Measurements from ENCODE around the gene NCF2.
"Not testable (repeated sequence)": the region's sequence is repeated elsewhere in the genome, so short reads cannot be mapped to it uniquely, and the experiment has no call there.

NCF2 gene, protein sequence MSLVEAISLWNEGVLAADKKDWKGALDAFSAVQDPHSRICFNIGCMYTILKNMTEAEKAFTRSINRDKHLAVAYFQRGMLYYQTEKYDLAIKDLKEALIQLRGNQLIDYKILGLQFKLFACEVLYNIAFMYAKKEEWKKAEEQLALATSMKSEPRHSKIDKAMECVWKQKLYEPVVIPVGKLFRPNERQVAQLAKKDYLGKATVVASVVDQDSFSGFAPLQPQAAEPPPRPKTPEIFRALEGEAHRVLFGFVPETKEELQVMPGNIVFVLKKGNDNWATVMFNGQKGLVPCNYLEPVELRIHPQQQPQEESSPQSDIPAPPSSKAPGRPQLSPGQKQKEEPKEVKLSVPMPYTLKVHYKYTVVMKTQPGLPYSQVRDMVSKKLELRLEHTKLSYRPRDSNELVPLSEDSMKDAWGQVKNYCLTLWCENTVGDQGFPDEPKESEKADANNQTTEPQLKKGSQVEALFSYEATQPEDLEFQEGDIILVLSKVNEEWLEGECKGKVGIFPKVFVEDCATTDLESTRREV

DNA sequence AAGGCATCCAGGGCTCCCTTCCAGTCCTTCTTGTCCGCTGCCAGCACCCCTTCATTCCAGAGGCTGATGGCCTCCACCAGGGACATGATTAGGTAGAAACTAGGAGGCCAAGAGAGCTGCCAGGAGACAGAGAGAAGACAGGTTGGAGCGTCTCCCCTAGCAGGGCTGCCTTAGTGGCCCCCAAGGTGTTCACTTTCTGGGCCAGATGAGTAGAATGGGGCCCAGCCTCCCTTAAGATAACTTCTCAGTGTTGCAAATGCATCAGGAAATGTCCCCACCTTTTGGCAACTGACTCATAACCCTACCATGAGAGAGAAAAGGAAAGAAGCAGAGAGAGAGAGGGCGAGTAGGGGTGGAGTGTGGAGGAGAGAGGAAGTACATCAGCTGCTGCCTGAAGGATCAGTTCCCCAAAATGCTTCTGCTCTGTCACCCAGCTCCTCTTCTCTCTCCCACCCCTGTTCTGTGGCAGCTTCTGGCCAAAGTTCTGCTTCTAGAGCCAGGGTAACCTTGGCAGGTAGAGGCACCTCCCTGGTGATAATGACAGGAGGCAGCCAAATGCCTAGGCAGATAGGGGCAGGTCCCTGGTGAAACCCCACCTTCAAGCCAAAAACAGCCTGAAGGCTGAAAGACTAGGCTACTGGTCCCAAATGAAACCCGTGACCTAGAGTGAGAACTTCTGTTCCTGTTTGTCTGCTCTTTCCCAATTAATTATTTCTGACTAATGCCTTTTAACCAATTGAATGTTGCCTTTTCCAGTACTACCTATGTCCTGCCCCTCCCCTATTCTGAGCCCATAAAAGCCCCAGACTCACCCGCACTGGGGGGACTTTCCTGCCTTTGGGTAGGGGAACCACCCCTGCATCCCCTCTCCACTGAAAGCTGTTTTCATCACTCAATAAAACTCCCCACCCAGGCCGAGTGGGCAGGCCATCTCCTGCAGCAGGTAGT lies at the start of gene NCF2:
NCF2 (minus strand) TSS at position 216 of the 948 bp plus-strand sequence; CDS start at position 86, 130 bp downstream.
- peak; percentile 76 to 99 for DNase-seq

DNA sequence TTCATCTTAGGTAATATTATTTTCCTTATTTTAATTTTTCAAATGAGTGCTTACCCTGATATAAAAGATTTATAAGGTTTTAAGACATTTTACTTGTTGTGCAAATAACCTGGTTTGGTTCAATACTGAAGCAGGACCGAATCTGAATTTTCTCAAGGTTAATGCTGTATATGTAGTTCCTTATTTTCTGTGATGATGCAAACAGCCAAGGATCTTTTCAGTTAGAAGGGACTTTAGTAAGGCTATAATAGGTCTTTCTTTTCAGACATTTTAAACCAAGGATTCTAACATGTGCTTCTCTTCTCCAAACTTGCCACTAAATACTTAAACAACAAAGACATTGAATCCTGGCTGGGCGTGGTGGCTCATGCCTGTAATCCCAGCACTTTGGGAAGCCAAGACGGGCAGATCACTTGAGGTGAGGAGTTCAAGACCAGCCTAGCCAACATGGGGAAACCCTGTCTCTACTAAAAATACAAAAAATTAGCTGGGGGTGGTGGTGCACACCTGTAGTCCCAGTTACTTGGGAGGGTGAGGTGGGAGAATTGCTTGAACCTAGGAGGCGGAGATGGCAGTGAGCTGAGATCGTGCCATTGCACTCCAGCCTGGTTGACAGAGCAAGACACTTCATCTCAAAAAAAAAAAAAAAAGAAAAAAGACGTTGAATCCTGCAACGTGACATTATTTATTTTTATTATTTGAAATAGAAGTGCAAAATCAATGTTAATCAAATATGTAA lies 48.6 kb upstream of the NCF2 start:
- no peak for DNase-seq

DNA sequence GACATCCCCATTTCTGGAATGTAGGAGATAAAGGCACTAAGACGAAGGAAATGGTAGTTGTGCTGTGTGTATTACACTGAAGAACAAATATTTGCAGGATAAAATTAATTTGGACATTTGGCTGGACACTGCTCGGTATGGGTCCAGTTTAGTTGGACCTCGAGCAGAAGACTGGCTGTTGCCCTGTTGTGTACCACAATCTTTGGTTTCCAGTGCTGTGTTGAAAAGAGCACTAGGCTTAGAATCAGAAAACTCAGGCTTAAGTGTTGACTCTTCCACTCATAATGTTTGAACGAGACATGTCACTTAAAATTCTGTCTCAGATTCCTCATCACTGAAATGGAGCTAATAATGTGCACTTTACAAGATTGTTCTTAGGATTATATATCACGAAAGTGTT lies 46.5 kb upstream of the NCF2 start:
- DNase-seq = no peak

DNA sequence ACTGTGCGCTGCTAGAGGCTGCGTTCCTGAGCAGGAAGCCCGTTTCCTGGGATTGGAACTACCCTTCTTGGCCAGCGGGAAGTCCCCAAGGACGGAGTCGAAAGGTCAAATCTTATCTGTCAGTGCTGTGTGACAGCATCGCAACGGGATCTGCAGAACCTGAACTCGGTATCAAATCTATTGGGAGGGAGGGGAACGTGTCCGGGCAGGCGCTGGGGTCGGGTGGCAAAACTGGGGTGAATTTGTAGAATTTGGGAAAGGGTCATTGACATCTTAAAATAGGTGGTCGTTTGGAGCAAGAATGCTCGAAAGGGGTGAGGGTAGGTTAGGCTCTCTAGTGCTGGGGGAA lies 46.0 kb upstream of the NCF2 start:
- no peak for DNase-seq

DNA sequence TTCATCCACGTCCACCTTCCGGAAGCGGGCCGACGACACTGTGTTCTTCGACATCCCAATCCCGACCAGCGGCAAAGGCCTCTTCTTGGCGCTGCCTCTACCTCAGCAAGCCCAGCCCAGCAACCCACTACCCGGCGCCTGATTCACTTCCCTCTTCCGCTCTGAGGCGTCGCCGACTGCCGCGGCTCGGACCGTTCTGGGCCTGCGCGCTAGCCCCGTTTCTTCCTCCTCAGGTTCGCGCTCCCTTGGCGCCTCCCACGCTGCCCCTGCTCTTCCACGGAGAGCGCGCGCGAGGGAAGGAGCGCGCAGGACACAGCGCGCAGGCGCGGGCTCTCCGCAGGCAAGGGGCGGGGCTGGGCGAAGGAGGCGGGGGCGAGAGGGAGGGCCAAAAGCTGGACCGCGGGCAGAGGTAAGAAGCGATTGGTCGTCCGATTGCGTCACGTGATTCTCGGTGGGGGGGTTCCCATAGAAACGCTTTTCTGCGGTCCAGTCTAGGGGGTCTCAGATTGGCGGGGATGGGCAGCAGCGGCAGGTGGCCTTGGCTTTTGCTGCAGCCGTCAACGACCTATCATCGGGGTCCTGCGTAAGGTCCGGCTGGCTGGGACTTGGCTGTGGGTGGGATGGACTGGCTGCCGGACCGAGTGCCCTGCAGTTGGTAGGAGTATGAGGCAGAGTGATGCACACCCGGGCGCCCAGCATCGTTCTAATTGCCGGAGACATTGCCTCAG lies 45.5 kb upstream of the NCF2 start, which contains the start of gene ARPC5:
ARPC5 (minus strand) TSS at position 178 of the 728 bp plus-strand sequence; CDS start at position 54, 124 bp downstream.
- DNase-seq = peak; percentile 91 to 98

DNA sequence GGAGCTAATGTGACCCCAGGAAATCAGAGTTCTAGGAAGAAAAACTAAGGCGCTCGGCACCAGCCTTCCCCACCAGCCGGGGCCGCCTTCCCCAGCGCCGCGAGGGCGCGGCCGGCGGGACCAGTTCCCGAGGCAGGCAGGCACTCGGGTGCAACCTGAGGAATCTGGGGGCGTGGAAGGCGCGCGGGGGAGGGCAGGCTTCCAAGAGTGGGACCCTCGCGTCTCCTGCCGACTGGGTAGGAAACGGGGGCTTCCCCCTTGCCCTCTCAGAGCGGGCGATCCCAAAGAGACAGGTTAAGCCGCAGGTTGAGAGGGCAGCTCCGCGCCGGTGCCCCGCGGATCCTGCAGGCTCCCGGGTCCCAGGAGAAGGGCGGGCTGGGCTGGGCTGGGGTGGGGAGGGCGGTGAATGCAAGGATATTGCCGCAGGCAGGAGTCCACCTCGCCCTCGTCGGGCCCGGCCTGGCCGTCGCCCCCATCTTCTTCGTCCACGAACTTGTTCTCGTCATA lies 44.9 kb upstream of the NCF2 start:
- DNase-seq = no peak

DNA sequence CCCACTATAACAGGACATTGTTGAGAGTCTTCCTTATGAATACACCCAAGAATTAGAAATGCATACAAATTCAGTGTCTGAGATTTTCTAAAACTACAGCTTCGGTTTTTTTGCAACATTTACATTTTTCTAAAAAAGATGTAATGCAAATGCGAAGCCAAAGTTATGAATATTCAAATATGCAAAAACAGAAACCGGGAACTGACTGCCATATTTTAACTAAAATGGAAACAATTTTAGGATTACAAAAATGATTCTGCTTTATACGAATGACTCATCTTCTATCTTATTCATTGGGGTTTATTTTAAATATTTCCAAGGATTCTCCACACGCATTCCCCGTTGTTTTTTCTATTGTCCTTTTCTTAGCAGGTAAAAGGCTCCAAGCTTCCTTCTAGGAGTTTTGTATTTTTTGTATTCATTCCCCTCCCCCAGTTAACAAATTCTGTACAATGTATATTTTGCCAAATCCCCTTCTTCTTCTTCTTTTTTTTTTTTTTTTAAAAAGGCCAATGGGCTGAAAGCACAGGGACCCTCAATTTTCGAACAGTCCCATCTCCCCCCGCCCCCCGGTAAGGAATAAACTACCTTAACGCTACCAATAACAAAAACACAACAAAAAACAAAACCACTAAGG lies 44.3 kb upstream of the NCF2 start:
- DNase-seq = no peak

DNA sequence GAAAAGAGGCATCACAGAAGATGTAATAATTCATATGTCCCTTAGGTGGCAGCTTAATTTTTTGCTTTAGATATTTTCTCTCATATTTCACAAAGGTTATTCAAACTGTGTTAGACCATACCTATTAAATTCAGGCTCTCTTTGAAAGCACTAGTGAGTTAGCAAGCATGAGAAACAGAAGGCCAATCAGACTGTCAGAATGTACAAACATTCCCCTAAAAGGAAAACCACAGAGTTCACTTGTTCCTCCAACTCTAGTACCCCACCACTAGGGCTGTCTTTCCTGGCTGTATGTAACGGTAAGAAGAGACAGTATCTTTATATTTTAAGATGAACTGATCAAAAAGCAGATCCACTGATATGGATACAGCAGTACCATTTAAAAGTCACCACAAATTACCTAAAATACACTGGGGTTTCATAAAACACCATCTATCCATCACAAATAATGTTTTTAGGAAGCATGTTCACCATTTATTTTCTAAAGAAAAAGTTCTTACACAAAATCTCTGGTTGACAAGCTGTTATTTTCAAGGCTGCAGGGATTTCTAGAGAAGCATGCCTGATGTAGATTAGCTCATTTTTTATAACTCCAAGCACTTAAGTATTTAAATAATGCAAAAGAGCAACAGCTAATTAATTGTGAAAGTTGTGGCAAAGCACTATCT lies 43.6 kb upstream of the NCF2 start:
- peak in 1 of 2 donors; percentile 57 for DNase-seq

DNA sequence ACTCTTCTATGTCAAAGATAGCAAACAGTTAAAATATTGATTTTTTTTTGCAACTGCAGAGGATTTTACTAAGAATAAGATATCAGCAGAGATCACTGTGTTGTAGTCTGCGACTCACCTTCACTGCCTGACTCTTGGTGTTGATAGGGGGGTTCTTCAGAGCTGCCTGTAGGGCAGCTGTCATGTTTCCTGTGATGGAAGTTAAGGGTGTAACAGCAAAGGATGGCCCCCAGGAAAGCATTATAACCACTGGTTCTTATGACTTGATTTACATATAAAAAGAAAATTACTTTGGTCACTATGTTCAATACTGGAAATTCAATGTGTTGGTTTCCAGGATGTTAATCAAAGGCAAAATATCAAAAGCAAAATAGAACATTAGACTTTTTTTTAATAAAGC lies 42.7 kb upstream of the NCF2 start:
- no peak for DNase-seq

DNA sequence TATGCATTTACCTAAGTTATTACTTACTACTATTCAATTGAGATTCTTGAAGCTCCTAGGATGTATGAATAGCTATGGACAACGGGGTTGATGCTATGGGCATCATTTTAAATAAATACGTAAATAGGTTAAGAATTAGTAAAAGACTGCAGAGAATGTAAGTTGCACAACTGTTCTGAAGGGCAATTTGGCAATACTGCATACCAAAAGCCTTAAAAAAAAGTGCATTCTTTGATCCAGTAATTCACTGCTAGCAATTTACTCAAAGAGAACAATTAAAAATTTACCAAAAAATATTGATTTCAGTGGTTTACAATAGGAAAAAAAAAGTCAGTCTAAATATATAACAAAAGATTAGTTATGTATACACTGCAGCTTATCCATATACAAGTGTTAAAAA lies 41.9 kb upstream of the NCF2 start:
- DNase-seq = no peak

DNA sequence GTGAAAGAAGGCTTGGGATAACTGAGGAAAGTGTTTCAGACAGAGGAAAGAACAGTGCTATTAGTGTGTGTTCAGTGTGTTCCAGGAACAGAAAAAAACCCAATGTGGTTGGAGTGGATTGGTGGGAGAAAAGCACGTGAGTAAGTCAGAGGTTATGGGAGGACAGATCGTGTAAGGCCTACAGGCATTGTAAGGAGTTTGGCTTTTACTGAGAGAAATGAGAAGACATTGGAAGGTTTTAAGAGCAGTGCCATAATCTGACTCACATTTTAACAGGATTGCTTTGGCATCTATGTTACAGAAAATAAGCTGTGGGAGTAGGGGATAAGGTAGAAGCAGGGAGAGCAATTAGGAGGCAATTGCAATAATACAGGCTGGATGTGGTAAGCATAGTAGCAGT lies 40.5 kb upstream of the NCF2 start:
- DNase-seq = no peak

DNA sequence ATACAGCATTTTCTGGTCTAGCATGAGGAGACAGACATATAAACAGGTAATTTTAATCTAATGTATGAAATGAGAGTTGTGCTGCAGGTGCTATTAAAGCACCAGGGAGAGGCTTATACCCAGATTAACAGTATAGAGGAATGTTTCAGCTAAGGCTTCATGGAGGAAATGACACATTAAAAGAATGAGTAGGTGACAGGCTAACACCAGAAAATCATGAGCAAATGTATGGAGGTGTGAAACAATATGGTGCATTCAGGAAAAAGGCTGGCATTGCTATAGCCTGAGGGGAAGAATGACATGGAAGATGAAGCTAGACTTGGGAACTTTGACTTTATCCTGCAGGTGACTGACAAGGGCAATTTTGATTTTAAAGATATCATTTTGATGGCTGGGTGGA lies 38.3 kb upstream of the NCF2 start:
- no peak for DNase-seq

DNA sequence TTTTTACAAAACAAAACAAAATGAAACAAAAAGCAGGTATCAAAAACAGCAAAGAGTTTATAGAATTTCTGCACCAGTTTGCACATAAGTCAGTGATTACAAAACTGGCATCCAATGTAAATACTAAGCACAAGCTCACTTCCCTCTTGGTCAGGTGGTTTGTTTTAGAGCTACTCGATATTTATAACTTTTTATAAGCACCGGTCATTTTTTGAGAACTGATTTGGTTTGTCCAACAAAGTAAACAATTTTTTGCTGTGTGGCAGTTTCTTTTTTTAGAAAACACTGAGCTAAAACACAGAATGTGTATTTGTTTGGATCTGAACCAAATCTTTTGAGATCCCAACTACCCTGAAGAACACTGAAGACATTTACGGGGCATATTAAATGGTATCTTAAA lies 36.0 kb upstream of the NCF2 start:
- not testable (repeated sequence) for DNase-seq

DNA sequence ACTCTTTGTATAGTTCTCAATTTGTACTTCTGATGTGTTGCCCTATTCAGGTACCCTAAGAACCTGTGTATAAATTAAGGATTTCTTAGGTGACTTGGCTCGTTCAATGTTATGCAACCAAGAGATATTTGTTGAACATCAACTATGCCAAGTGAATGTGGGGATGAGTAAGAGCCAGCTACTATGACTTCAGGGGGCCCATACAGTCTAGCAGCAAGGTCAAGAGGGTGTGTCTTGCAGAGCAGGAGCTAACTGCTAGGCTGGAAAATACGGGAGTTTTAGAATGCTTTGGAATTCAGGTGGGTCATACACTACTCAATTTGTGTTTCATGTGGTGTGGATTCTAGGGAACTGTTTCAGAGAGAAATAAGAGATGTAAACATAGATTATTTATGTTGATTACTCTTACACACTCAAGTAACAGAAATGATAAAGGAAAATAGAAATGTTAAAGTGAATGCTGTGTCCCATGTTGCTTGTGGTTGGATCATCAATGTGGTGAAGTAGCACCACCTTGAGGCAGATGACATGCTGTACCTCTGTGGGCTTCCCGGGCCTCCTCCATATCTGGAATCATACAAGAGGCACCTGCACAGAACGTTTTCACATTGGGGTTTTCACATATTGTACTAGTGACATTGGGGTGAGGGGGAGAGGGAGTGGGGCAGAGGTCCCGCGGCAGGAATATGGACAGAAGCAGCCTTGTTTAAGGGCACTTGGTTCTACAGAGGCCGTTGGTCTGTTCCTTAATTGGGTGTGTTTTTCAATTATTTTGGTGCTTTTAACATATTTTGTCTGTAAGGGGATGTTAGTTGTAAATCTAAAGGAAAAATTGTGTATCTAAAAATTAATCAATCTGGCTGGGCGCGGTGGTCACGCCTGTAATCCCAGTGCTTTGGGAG lies 32.9 kb upstream of the NCF2 start:
- peak in 1 of 2 donors; percentile 63 for DNase-seq

DNA sequence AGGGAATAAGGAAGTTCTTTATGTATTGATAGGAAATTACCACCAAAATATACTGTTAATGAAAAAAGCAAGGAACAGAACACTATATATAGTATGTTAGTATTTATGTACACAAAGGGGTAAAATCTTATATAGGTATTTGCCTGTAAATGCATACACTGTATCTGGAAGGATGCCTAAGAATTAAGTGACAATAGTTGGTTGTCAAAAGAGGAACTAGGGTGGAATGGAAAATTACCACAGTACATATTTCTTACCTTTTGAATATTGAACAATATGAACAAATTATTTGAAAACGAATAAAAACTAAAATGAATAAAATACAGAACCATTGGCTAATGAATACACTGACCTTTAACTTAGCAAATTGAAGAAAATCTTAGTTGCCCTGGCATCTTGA lies 31.8 kb upstream of the NCF2 start:
- no peak for DNase-seq

DNA sequence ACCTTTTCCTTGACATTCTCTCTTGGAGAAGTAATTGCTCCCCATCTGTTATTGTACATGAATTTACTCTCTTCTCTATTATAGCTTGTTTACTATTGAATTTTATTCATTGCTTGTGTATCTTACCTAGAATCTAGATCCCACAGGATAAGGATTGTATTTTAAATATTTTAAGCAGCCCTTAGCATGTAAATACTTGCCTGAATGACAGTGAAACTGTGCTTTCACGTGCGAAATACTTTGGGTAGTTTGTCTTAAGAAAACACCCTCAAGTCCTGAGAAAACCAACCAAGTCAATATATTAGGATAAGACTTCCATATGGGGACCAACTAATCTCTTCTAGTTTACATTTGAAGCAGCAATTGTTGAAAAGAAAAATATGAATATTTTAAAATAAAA lies 30.1 kb upstream of the NCF2 start:
- no peak for DNase-seq

DNA sequence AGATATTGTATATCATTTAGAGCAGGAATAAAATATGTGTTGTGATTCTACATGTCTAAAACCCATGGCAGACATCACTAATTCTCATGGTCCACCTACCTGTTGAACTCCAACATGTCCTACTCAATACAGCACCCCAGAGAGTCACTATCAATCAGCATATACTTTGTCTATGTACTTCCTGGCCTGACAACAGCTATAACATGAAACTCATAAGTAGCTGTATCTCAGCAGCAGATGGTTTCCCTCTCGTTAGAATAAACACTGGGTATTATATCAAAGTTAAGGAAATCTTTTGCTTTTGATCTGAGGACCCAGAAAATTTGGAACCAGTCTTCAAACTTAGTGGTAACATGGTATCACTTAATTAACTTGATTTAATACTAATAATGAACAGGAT lies 29.5 kb upstream of the NCF2 start:
- no peak for DNase-seq

DNA sequence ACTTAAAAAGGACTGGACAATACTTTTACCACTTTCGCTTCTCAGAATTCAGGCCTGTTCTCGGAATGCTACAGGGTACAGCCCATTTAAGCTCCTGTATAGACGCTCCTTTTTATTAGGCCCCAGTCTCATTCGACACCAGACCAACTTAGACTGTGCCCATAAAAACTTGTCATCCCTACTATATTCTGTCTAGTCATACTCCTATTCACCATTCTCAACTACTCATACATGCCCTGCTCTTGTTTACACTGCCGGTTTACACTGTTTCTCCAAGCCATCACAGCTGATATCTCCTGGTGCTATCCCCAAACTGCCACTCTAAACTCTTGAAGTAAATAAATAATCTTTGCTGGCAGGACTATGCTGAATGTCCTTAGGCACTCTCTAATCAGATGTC lies 27.9 kb upstream of the NCF2 start:
- not testable (repeated sequence) for DNase-seq

DNA sequence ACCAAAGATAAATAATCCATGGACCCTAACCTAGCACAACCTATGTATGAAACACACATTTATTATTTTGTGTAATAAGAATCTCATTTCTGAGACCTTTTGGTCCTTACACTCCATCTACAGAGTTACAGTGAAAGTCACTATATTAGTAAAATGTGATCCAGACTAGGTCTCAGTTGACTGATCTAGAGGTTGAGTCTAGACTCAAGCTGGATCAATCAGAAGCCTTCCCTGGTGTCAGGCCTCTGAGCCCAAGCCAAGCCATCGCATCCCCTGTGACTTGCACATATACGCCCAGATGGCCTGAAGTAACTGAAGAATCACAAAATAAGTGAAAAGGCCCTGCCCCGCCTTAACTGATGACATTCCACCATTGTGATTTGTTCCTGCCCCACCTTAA lies 22.7 kb upstream of the NCF2 start:
- not testable (repeated sequence) for DNase-seq

DNA sequence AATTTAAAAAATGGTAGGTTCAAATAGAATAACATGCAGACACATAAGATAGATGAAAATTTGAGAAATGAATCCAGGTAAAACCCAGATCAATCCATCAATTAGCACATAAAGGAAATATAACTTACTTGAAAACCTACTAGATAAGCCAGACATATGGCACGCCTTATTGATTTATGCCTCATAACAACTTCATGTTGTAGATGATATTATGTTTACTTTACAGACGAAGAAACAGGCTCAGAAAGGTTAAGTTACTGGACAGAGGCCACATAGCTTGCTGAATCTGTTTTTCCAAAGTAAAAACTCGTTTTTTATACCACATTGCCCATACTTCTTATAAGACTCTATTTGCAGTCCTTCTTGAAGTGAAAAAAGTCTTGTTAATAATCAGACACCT lies 22.1 kb upstream of the NCF2 start:
- DNase-seq = no peak
